Liver (tissue), 9 donors: ENCODE measurements around the gene HJV. TPM values are rescaled to one million over a fixed set of nuclear protein-coding genes. Genes with fewer than 3 reads are reported as not detected.

Experiments used
- DNase-seq: peaks from one replicate; pipeline ENCODE4 v3.0.0-alpha.2; 2017; ENCODE audit warnings: low spot score
- H3K27ac ChIP-seq, 2 donors: one replicate each; pipeline ENCODE4 v1.7.0; 2013; ENCODE audit warnings: inconsistent platforms in 2 of 2, low read length in 2 of 2, control low read depth in 1 of 2, low read depth in 1 of 2, mild to moderate bottlenecking in 1 of 2
- H3K27me3 ChIP-seq, 4 donors: one replicate each; pipeline versions ENCODE4 v1.6.1 to v1.7.0; 2013; ENCODE audit warnings: low read length in 3 of 4, inconsistent platforms in 1 of 4, mild to moderate bottlenecking in 1 of 4, moderate library complexity in 1 of 4; ENCODE audit not compliant: control insufficient read depth in 4 of 4, insufficient read depth in 4 of 4
- H3K36me3 ChIP-seq, 4 donors: one replicate each; pipeline versions ENCODE4 v1.6.1 to v1.7.0; 2013; ENCODE audit warnings: low read length in 3 of 4, mild to moderate bottlenecking in 3 of 4, low read depth in 1 of 4, moderate library complexity in 1 of 4; ENCODE audit not compliant: control insufficient read depth in 4 of 4, insufficient read depth in 3 of 4
- H3K4me1 ChIP-seq, 4 donors: one replicate each; pipeline versions ENCODE4 v1.6.1 to v1.7.0; 2013; ENCODE audit warnings: low read length in 3 of 4, mild to moderate bottlenecking in 3 of 4, moderate library complexity in 1 of 4; ENCODE audit not compliant: control insufficient read depth in 4 of 4, insufficient read depth in 4 of 4
- H3K4me3 ChIP-seq, 3 donors: one replicate each; pipeline versions ENCODE4 v1.6.1 to v1.7.0; 2013; ENCODE audit warnings: low read length in 3 of 3, control low read depth in 1 of 3, low read depth in 1 of 3, mild to moderate bottlenecking in 1 of 3
- H3K9ac ChIP-seq, 2 donors: one replicate each; pipeline ENCODE4 v1.7.0; 2013; ENCODE audit warnings: low read length in 2 of 2, mild to moderate bottlenecking in 2 of 2, moderate library complexity in 2 of 2, control low read depth in 1 of 2, low read depth in 1 of 2
- H3K9me3 ChIP-seq, 4 donors: one replicate each; pipeline versions ENCODE4 v1.6.1 to v1.7.0; 2013; ENCODE audit warnings: low read length in 3 of 4; ENCODE audit not compliant: control insufficient read depth in 4 of 4
- ATF3 ChIP-seq: IDR thresholded peaks from 2 replicates; pipeline ENCODE4 v1.6.1; 2016; ENCODE audit warnings: antibody characterized with exemption
- CTCF ChIP-seq: fragments of 150-350 bp; IDR thresholded peaks from 2 replicates; pipeline ENCODE4 v1.5.1; 2017; ENCODE audit warnings: improper control_type of control experiment, low read depth, low read length; ENCODE audit not compliant: missing input control
- EGR1 ChIP-seq, 2 donors: IDR thresholded peaks; 2 replicates each; pipeline ENCODE4 v1.6.1; 2016 to 2018; ENCODE audit warnings: antibody characterized with exemption in 2 of 2, low read depth in 2 of 2
- FOXA1 ChIP-seq: IDR thresholded peaks from 2 replicates; pipeline ENCODE4 v1.6.1; 2016; ENCODE audit warnings: antibody characterized with exemption
- FOXA2 ChIP-seq: IDR thresholded peaks from 2 replicates; pipeline ENCODE4 v1.6.1; 2016; ENCODE audit warnings: antibody characterized with exemption
- GABPA ChIP-seq, 2 donors: IDR thresholded peaks in 1 of 2; conservative IDR thresholded peaks in 1 of 2; 2 replicates each; pipeline ENCODE4 v1.6.1; 2016; ENCODE audit warnings: antibody characterized with exemption in 2 of 2, mild to moderate bottlenecking in 1 of 2, moderate library complexity in 1 of 2
- HNF4A ChIP-seq, 2 donors: conservative IDR thresholded peaks; 2 replicates each; pipeline ENCODE4 v1.6.1; 2016; ENCODE audit warnings: antibody characterized with exemption in 2 of 2, mild to moderate bottlenecking in 2 of 2
- HNF4G ChIP-seq: IDR thresholded peaks from 2 replicates; pipeline ENCODE4 v1.6.1; 2016; ENCODE audit warnings: antibody characterized with exemption
- MAX ChIP-seq: IDR thresholded peaks from 2 replicates; pipeline ENCODE4 v1.6.1; 2016; ENCODE audit warnings: antibody characterized with exemption
- NR2F2 ChIP-seq: IDR thresholded peaks from 2 replicates; pipeline ENCODE4 v1.6.1; 2016; ENCODE audit warnings: antibody characterized with exemption
- RAD21 ChIP-seq, 2 donors: IDR thresholded peaks; 2 replicates each; pipeline ENCODE4 v1.6.1; 2016; ENCODE audit warnings: antibody characterized with exemption in 2 of 2, mild to moderate bottlenecking in 2 of 2
- RXRA ChIP-seq, 2 donors: IDR thresholded peaks; 2 replicates each; pipeline ENCODE4 v1.6.1; 2017 to 2018; ENCODE audit warnings: antibody characterized with exemption in 2 of 2, mild to moderate bottlenecking in 1 of 2
- SP1 ChIP-seq: IDR thresholded peaks from 2 replicates; pipeline ENCODE4 v1.6.1; 2018; ENCODE audit warnings: antibody characterized with exemption, mild to moderate bottlenecking
- TAF1 ChIP-seq: conservative IDR thresholded peaks from 2 replicates; pipeline ENCODE4 v1.6.1; 2016; ENCODE audit warnings: antibody characterized with exemption, mild to moderate bottlenecking
- YY1 ChIP-seq: IDR thresholded peaks from 2 replicates; pipeline ENCODE4 v1.6.1; 2016; ENCODE audit warnings: antibody characterized with exemption, mild to moderate bottlenecking
- WGBS: extraction: QIAGEN DNeasy Blood & Tissue Kit; methylation state at CpG from one replicate; pipeline ENCODE4 v1.1.7; 2013; 5-methylcytosine and 5-hydroxymethylcytosine counted together
- polyA plus RNA-seq, 2 donors: library from polyadenylated mRNA; stranded (reverse) in 1 of 2; unstranded in 1 of 2; fragments of 200-250 nt in 1 of 2; fragments of >200 nt in 1 of 2; fragmentation: Nextera tagmentation in 1 of 2; extraction: Ambion mirVana in 1 of 2; gene quantifications; one replicate each; pipeline versions ENCODE4 v1.2.1 to v1.2.3, GENCODE V29; 2013 to 2015
- total RNA-seq, 2 donors: library from RNA; depleted of rRNA; stranded (reverse); fragments of >200 nt; gene quantifications; one replicate each; pipeline ENCODE4 v1.2.3, GENCODE V29; 2014
- TF ChIP-seq, protein P1 (sequence below): IDR thresholded peaks from 2 replicates; pipeline ENCODE4 v1.6.1; 2016; ENCODE audit warnings: antibody characterized with exemption
- TF ChIP-seq, protein P2 (sequence below): IDR thresholded peaks from 2 replicates; pipeline ENCODE4 v1.6.1; 2016; ENCODE audit warnings: antibody characterized with exemption, mild to moderate bottlenecking
- donor health status: healthy.
- donor health status: healthy.
- donor health status: healthy.
- donor health status: healthy.
- donor health status: healthy.

The HJV gene
- 10 to 100 TPM; 68.0 to 80.5 TPM for total RNA-seq
- 100 to 1,000 TPM; 115 to 138 TPM for polyA plus RNA-seq

DNA sequence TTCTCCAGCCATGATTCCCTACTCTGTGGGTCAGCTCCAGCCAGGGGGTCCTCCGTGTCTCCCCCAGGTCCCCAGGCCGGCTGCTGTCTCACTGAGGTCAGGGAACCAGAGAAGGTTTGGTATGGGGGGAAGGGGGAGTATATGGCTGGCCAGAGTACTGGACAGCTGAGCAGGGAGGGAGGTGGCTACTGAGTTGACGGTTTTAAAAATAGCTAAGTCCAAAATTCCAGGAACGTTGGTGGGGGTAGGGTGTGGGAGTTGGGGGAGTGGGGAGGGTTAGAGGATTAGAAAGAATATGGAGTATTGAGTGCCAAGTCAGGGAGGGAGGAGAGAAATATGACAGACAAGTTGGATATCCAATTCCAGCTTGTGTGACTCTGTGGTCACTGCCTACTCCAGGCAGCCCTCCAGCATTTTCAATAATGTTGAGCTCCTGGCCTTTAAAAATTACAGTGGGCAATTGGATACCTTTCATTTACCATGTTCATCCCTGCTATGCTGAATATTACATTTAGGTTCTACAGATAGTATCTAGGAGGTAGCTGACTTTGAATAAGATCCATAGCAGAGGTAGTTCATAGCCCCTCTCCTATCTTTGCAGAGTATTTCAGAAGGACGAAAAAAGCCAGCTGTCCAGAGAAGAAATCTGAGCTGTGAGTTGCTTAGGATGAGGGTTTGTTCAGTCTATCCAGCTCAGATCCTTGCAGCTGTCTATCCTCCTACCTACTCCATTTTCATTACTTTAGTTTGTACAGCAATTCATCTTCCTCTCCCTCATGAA, at the start of gene HJV:
Gene HJV, minus strand, starts transcription at position 114 of the 781 bp plus-strand sequence. CDS start 1,504 bp downstream, outside the sequence.
- H3K9me3 ChIP-seq: no peaks in the 10 kb centered on the region
- peak; percentile 65 for TF ChIP-seq HNF4G
- peak; percentile 99 for TF ChIP-seq TAF1
- TF ChIP-seq HNF4A (conservative IDR thresholded peaks at IDR 0.05): peak; percentile 83 to 84
- no peak for TF ChIP-seq GABPA (IDR thresholded peaks at IDR 0.05 in 1 of 2, conservative IDR thresholded peaks at IDR 0.05 in 1 of 2)
- no peak for TF ChIP-seq FOXA1
- peak; percentile 67 to 77 for TF ChIP-seq RXRA (IDR thresholded peaks at IDR 0.05)
- TF ChIP-seq YY1: peak; percentile 55
- TF ChIP-seq RAD21 (IDR thresholded peaks at IDR 0.05): peak; percentile 18 to 26
- peak; percentile 80 for TF ChIP-seq SP1
- TF ChIP-seq NR2F2: peak; percentile 8
- TF ChIP-seq CTCF: no peak
- peak; percentile 28 for TF ChIP-seq MAX
- no peak for TF ChIP-seq ATF3
- TF ChIP-seq FOXA2: no peak
- TF ChIP-seq EGR1 (IDR thresholded peaks at IDR 0.05; ENCODE audit: low read depth in 2 of 2): peak in 1 of 2 donors; percentile 22
- TF ChIP-seq, protein P1, sequence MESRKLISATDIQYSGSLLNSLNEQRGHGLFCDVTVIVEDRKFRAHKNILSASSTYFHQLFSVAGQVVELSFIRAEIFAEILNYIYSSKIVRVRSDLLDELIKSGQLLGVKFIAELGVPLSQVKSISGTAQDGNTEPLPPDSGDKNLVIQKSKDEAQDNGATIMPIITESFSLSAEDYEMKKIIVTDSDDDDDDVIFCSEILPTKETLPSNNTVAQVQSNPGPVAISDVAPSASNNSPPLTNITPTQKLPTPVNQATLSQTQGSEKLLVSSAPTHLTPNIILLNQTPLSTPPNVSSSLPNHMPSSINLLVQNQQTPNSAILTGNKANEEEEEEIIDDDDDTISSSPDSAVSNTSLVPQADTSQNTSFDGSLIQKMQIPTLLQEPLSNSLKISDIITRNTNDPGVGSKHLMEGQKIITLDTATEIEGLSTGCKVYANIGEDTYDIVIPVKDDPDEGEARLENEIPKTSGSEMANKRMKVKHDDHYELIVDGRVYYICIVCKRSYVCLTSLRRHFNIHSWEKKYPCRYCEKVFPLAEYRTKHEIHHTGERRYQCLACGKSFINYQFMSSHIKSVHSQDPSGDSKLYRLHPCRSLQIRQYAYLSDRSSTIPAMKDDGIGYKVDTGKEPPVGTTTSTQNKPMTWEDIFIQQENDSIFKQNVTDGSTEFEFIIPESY: peak; percentile 21
- TF ChIP-seq, protein P2, sequence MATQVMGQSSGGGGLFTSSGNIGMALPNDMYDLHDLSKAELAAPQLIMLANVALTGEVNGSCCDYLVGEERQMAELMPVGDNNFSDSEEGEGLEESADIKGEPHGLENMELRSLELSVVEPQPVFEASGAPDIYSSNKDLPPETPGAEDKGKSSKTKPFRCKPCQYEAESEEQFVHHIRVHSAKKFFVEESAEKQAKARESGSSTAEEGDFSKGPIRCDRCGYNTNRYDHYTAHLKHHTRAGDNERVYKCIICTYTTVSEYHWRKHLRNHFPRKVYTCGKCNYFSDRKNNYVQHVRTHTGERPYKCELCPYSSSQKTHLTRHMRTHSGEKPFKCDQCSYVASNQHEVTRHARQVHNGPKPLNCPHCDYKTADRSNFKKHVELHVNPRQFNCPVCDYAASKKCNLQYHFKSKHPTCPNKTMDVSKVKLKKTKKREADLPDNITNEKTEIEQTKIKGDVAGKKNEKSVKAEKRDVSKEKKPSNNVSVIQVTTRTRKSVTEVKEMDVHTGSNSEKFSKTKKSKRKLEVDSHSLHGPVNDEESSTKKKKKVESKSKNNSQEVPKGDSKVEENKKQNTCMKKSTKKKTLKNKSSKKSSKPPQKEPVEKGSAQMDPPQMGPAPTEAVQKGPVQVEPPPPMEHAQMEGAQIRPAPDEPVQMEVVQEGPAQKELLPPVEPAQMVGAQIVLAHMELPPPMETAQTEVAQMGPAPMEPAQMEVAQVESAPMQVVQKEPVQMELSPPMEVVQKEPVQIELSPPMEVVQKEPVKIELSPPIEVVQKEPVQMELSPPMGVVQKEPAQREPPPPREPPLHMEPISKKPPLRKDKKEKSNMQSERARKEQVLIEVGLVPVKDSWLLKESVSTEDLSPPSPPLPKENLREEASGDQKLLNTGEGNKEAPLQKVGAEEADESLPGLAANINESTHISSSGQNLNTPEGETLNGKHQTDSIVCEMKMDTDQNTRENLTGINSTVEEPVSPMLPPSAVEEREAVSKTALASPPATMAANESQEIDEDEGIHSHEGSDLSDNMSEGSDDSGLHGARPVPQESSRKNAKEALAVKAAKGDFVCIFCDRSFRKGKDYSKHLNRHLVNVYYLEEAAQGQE: peak; percentile 94
- peak within 1 kb of the TSS; percentile 96 to 97 for H3K27ac ChIP-seq
- no peaks in the 10 kb centered on the region for H3K27me3 ChIP-seq
- H3K36me3 ChIP-seq: peaks cover 2 to 15% (median 10%) of the 10 kb centered on the region in 4 donors
- peak within 1 kb of the TSS; percentile 92 to 98 for H3K9ac ChIP-seq
- 35% methylated on average over 5 of the region's 5 CpGs for WGBS
- DNase-seq: peak; percentile 50
- peaks cover 2 to 20% (median 10%) of the 10 kb centered on the region in 4 donors for H3K4me1 ChIP-seq
- H3K4me3 ChIP-seq: peak within 1 kb of the TSS; percentile 63 to 71 (median 68)
